CD8-positive, alpha-beta memory T cell (primary cell): ENCODE data around the gene MACROD2. TPM values are rescaled to one million over a fixed set of nuclear protein-coding genes. Genes with fewer than 3 reads are reported as not detected.

Experiments
- CTCF ChIA-PET: fragments of 350-600 bp; sonication (Branson Sonifier 250); formaldehyde crosslinking; loops from one replicate; lab custom pipeline; 2021; ENCODE audit warnings: antibody characterized with exemption; lab: Charles Lee
- POLR2A ChIA-PET: fragments of 350-600 bp; sonication (Branson Sonifier 250); formaldehyde crosslinking; loops from one replicate; lab custom pipeline; 2021; ENCODE audit warnings: antibody characterized with exemption; lab: Charles Lee
- DNase-seq, 5 donors: peaks; one replicate each; pipeline versions ENCODE4 v3.0.0 to v3.0.0-alpha.2; 2020 to 2022; ENCODE audit warnings: mixed read lengths in 1 of 5
- H3K27ac ChIP-seq: one replicate; pipeline ENCODE4 v1.7.0; 2013; ENCODE audit warnings: low read depth, mild to moderate bottlenecking, low read length, moderate library complexity
- H3K27me3 ChIP-seq: 2 replicates; pipeline ENCODE4 v1.7.0; 2013; ENCODE audit warnings: low read length, mild to moderate bottlenecking; ENCODE audit not compliant: insufficient read depth, poor library complexity, severe bottlenecking
- H3K36me3 ChIP-seq: 2 replicates; pipeline ENCODE4 v1.7.0; 2013; ENCODE audit warnings: mild to moderate bottlenecking, low read length, moderate library complexity; ENCODE audit not compliant: insufficient read depth
- H3K4me1 ChIP-seq: 2 replicates; pipeline ENCODE4 v1.7.0; 2013; ENCODE audit warnings: mild to moderate bottlenecking, low read length, moderate library complexity; ENCODE audit not compliant: insufficient read depth
- H3K4me3 ChIP-seq: 2 replicates; pipeline ENCODE4 v1.7.0; 2013; ENCODE audit warnings: mild to moderate bottlenecking, low read length
- H3K9me3 ChIP-seq: 2 replicates; pipeline ENCODE4 v1.7.0; 2013; ENCODE audit warnings: mild to moderate bottlenecking, low read length
- H3K27ac Mint-ChIP-seq, 8 donors: one replicate each; pipeline ENCODE4 v1.8.0; 2020 to 2021; ENCODE audit warnings: mixed read lengths in 8 of 8, mild to moderate bottlenecking in 6 of 8, inconsistent platforms in 3 of 8, moderate library complexity in 3 of 8
- H3K27me3 Mint-ChIP-seq, 2 donors: one replicate each; pipeline ENCODE4 v1.8.0; 2020 to 2021; ENCODE audit warnings: mixed read lengths in 2 of 2, mild to moderate bottlenecking in 1 of 2, moderate library complexity in 1 of 2
- H3K36me3 Mint-ChIP-seq, 3 donors: one replicate each; pipeline ENCODE4 v1.8.0; 2020 to 2021; ENCODE audit warnings: mixed read lengths in 3 of 3, inconsistent platforms in 1 of 3, mild to moderate bottlenecking in 1 of 3
- H3K4me1 Mint-ChIP-seq, 3 donors: one replicate each; pipeline ENCODE4 v1.8.0; 2020 to 2021; ENCODE audit warnings: mixed read lengths in 3 of 3, inconsistent platforms in 1 of 3, mild to moderate bottlenecking in 1 of 3
- H3K4me3 Mint-ChIP-seq, 7 donors: one replicate each; pipeline ENCODE4 v1.8.0; 2020 to 2021; ENCODE audit warnings: mixed read lengths in 7 of 7, mild to moderate bottlenecking in 6 of 7, moderate library complexity in 4 of 7, inconsistent platforms in 2 of 7
- H3K9me3 Mint-ChIP-seq, 5 donors: one replicate each; pipeline ENCODE4 v1.8.0; 2020 to 2022; ENCODE audit warnings: mixed read lengths in 5 of 5, mild to moderate bottlenecking in 3 of 5, moderate library complexity in 2 of 5, inconsistent platforms in 1 of 5
- polyA plus RNA-seq: library from polyadenylated mRNA; unstranded; fragments of 300-500 nt; fragmentation: Illumina TruSeq; gene quantifications from one replicate; pipeline ENCODE4 v1.2.3, GENCODE V29; 2021
- total RNA-seq, 2 experiments: library from RNA; stranded (reverse); gene quantifications; one replicate each; pipeline ENCODE4 v1.2.3, GENCODE V29; 2021

MACROD2 gene
- total and polyA plus RNA-seq, 3 experiments from 2014 or later: not detected

DNA sequence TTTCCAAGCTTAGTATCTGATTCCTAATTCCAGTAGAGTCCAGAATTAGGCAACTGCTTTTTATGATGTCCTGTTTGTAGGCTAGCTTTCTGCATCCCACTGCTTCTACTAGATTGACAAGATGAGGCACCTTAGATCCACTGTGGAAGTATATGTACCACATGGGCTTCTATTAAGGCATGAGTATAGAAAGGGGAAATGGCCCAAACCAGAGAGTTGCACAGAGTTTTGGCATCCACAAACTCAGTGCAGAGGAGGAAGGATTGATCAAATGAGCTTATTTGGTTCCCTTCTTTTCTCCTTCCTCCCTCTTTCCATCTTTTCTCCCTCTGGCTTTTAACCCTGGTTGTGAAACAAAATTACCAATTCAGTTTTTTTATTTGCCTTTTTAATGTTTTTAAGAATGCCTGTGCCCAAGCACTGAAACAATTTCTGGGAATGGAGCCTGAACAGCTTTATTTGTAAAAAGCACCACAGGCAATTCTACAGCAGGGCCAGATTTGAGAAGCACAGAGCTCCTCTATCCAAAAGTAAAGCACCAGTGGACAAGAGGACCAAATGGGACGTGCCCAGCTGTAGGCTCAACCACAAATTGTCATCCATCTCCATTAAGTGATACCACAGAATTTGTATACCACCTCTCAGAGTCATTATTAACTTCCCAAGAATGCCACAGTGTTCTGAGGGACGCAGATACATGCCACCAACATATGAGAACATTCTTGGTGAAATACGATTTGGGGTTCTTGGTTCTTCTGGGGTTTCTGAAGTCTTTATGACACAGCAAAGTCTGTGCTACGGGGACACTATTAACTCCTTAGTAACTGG, 1608.9 kb downstream of the MACROD2 start:
- Mint-ChIP-seq H3K27ac (no peak overlapping the region), H3K4me1 (no peaks in the 10 kb centered on the region), H3K9me3 (peaks cover 2 to 26% (median 8%) of the 10 kb centered on the region in 5 donors), H3K27me3 (no peaks in the 10 kb centered on the region), H3K4me3 (no peak overlapping the region), H3K36me3 (no peaks in the 10 kb centered on the region)
- DNase-seq: no peak
- no peaks in the 10 kb centered on the region for H3K4me1 ChIP-seq
- H3K9me3 ChIP-seq: no peaks in the 10 kb centered on the region
- no peak overlapping the region for H3K27ac ChIP-seq
- POLR2A ChIA-PET: no interaction called here
- H3K27me3 ChIP-seq: no peaks in the 10 kb centered on the region
- no peak overlapping the region for H3K4me3 ChIP-seq
- H3K36me3 ChIP-seq: no peaks in the 10 kb centered on the region
- CTCF ChIA-PET: no interaction called here

DNA sequence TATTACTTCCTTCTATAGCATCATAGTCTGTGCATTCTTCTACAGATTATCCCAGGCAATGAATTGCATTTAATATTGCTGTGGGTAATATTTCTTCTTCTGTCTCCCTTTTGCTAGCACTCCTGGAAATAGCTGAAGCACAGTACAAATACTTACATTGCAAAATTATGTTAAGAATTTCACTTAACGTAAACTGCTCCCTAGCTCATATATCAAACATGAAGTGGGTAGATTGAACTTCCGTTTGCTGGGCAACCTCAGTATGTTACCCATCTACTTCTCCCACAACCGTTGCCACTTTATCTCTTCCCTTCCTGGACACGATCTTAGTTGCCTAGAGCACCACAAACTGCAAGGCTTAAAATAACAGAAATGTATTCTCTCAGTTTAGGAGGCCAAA, 1614.6 kb downstream of the MACROD2 start:
- H3K27me3 Mint-ChIP-seq: no peaks in the 10 kb centered on the region
- Histone ChIP-seq H3K27ac (no peak overlapping the region), H3K9me3 (no peaks in the 10 kb centered on the region), H3K4me1 (no peaks in the 10 kb centered on the region), H3K27me3 (no peaks in the 10 kb centered on the region), H3K4me3 (no peak overlapping the region), H3K36me3 (no peaks in the 10 kb centered on the region)
- no peak for DNase-seq
- CTCF ChIA-PET: no interaction called here
- no peaks in the 10 kb centered on the region for H3K36me3 Mint-ChIP-seq
- H3K4me1 Mint-ChIP-seq: no peaks in the 10 kb centered on the region
- H3K27ac Mint-ChIP-seq: no peak overlapping the region
- H3K9me3 Mint-ChIP-seq: peaks cover 2 to 8% (median 7%) of the 10 kb centered on the region in 5 donors
- POLR2A ChIA-PET: no interaction called here
- no peak overlapping the region for H3K4me3 Mint-ChIP-seq

DNA sequence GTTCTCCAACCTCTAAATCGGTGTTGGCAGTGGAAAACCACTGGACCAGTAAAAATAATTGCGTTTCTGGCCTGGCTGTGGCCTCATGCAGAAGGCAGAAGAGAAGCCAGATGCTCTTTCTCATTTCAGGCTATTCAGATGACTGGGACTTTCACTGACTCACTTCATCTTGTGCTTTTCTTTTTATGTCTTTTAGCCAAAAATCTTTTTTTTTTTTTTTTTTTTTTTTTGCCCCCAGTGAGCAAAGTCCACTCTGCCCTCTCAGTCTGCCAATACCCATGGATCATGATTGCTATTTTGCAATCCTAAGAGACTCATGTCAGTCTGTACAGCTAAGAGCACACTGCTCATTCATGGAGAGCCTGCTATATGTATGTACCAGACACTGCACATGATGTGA, 1615.5 kb downstream of the MACROD2 start:
- Mint-ChIP-seq H3K4me3 (no peak overlapping the region), H3K27ac (no peak overlapping the region), H3K27me3 (no peaks in the 10 kb centered on the region), H3K9me3 (peaks cover 2 to 8% (median 4%) of the 10 kb centered on the region in 5 donors), H3K36me3 (no peaks in the 10 kb centered on the region), H3K4me1 (no peaks in the 10 kb centered on the region)
- H3K4me3 ChIP-seq: no peak overlapping the region
- H3K9me3 ChIP-seq: no peaks in the 10 kb centered on the region
- H3K36me3 ChIP-seq: no peaks in the 10 kb centered on the region
- ChIA-PET CTCF (no interaction called here), POLR2A (no interaction called here)
- no peaks in the 10 kb centered on the region for H3K4me1 ChIP-seq
- DNase-seq: no peak
- no peaks in the 10 kb centered on the region for H3K27me3 ChIP-seq
- no peak overlapping the region for H3K27ac ChIP-seq

DNA sequence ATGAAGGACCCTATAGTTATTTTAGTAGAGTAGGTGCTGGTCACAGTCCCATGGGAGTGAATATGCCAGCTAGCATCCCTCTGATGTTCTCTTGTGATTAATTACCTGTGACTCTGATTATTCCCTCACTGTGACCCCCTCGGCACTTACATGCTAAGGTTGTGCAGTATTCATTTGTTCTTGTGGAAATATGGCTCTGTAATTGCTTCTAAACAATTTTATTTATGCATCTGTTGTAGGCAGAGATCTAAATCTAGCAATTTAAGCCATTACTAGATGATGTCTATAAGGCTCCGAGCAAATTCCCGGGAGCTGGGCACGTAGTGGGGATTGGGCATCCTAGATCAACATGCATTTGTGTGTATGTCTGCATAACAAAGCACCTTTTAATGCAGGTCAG, 1616.2 kb downstream of the MACROD2 start:
- CTCF ChIA-PET: no interaction called here

DNA sequence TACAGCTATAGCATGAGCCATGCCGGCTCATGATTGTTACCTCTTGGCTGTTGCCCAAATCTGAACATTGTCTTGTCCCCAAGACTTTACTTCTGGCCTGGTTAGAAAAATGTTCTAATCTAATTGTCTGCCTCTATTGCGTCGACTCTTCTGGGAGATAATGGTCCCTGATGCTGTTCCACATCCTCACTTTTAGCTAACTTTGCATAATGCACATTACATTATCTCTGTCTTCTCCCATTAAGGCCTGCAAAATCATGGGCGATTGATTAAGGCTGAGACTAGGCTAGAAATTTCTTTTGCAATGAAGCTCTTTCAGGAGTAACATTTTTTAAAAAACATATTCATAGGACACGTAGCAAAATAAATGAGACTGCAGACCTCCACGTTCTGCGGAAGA, 1616.9 kb downstream of the MACROD2 start:
- H3K27ac ChIP-seq: no peak overlapping the region
- H3K27me3 Mint-ChIP-seq: no peaks in the 10 kb centered on the region
- H3K27ac Mint-ChIP-seq: no peak overlapping the region
- H3K36me3 Mint-ChIP-seq: no peaks in the 10 kb centered on the region
- H3K27me3 ChIP-seq: no peaks in the 10 kb centered on the region
- H3K4me1 ChIP-seq: no peaks in the 10 kb centered on the region
- no peaks in the 10 kb centered on the region for H3K9me3 ChIP-seq
- ChIA-PET POLR2A (no interaction called here), CTCF (no interaction called here)
- H3K4me3 ChIP-seq: no peak overlapping the region
- H3K4me1 Mint-ChIP-seq: no peaks in the 10 kb centered on the region
- DNase-seq: no peak
- H3K4me3 Mint-ChIP-seq: no peak overlapping the region
- H3K9me3 Mint-ChIP-seq: peaks cover 0 to 13% (median 4%) of the 10 kb centered on the region in 5 donors
- H3K36me3 ChIP-seq: no peaks in the 10 kb centered on the region

More for the DNA sequence above, 1616.2 kb downstream of the MACROD2 start:
- H3K4me1 ChIP-seq: no peaks in the 10 kb centered on the region
- no peaks in the 10 kb centered on the region for H3K27me3 Mint-ChIP-seq
- POLR2A ChIA-PET: no interaction called here
- no peak overlapping the region for H3K4me3 Mint-ChIP-seq
- no peaks in the 10 kb centered on the region for H3K9me3 ChIP-seq
- H3K4me3 ChIP-seq: no peak overlapping the region
- no peaks in the 10 kb centered on the region for H3K36me3 Mint-ChIP-seq
- H3K4me1 Mint-ChIP-seq: no peaks in the 10 kb centered on the region
- peaks cover 0 to 10% (median 4%) of the 10 kb centered on the region in 5 donors for H3K9me3 Mint-ChIP-seq
- H3K27ac Mint-ChIP-seq: no peak overlapping the region
- no peak overlapping the region for H3K27ac ChIP-seq
- no peaks in the 10 kb centered on the region for H3K36me3 ChIP-seq
- no peaks in the 10 kb centered on the region for H3K27me3 ChIP-seq
- no peak for DNase-seq

DNA sequence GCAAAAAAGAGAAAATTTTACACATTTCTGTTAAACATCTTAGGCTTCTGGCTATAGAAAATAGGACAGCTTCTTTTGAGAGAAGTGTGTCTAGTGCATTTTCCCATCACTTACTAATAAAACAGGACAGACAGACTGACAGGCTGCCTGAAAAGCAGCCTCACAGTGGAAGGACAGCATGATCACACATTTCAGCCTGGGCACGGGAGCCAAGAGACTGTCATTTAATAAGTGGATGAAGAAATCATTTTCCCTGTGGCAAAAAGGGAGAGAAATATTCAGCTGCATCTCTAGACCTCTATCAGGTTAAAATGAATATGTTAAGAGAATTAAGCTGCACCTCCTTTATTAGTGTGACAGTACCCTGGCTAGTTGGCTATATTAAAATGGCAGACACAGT, 1617.5 kb downstream of the MACROD2 start:
- Histone ChIP-seq H3K4me3 (no peak overlapping the region), H3K4me1 (no peaks in the 10 kb centered on the region), H3K27ac (no peak overlapping the region), H3K9me3 (no peaks in the 10 kb centered on the region), H3K27me3 (no peaks in the 10 kb centered on the region), H3K36me3 (no peaks in the 10 kb centered on the region)
- no peaks in the 10 kb centered on the region for H3K4me1 Mint-ChIP-seq
- peaks cover 3 to 18% (median 5%) of the 10 kb centered on the region in 5 donors for H3K9me3 Mint-ChIP-seq
- no peaks in the 10 kb centered on the region for H3K27me3 Mint-ChIP-seq
- no peak for DNase-seq
- no peaks in the 10 kb centered on the region for H3K36me3 Mint-ChIP-seq
- ChIA-PET POLR2A (no interaction called here), CTCF (no interaction called here)
- no peak overlapping the region for H3K27ac Mint-ChIP-seq
- no peak overlapping the region for H3K4me3 Mint-ChIP-seq

DNA sequence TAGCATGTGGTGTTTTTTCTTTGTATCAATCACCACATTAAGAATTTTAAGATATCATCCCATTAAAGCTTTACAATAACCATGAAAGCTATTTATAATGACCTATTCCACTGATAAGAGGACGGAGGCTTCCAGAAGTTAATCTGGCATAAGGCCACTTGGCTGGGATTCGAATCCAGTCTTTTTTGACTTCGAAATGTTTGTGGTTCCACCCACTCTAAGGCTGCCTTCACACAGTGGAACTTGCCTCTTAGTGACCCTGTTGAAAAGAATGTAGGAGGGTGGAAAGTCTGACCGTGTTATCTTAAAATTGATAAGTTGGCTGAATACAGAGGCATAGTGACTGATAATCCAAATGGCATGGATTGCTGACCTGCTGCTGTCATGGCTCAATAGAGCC, 1618.2 kb downstream of the MACROD2 start:
- H3K4me3 Mint-ChIP-seq: no peak overlapping the region
- POLR2A ChIA-PET: no interaction called here

DNA sequence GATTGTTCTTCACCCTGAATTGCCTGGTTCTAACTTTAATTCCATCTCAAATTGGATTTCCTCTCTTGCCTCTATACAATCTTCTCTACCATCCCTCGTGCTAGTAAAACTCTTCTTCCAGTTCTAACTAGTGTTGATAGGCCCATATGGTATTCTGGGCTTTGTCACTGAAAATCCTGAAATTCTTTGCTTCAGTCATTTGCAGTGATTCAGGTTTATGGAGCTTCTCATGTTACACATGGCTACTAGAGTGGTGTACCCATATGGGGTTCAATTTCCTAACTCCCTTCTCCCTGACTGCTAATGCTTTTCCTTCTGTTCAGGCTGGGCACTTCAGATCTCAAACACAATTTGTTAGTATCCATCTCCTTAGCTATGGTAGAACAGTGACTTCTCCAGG, 1621.3 kb downstream of the MACROD2 start:
- Histone ChIP-seq H3K36me3 (no peaks in the 10 kb centered on the region), H3K9me3 (no peaks in the 10 kb centered on the region), H3K4me3 (no peak overlapping the region), H3K27ac (no peak overlapping the region), H3K4me1 (no peaks in the 10 kb centered on the region), H3K27me3 (no peaks in the 10 kb centered on the region)
- Mint-ChIP-seq H3K27ac (no peak overlapping the region), H3K36me3 (no peaks in the 10 kb centered on the region), H3K9me3 (peaks cover 2 to 16% (median 7%) of the 10 kb centered on the region in 5 donors), H3K4me3 (no peak overlapping the region), H3K4me1 (no peaks in the 10 kb centered on the region), H3K27me3 (no peaks in the 10 kb centered on the region)
- ChIA-PET CTCF (no interaction called here), POLR2A (no interaction called here)
- no peak for DNase-seq

More for the DNA sequence above, 1618.2 kb downstream of the MACROD2 start:
- no peaks in the 10 kb centered on the region for H3K4me1 Mint-ChIP-seq
- no peaks in the 10 kb centered on the region for H3K27me3 Mint-ChIP-seq
- no peak overlapping the region for H3K27ac Mint-ChIP-seq
- DNase-seq: no peak
- peaks cover 2 to 14% (median 6%) of the 10 kb centered on the region in 5 donors for H3K9me3 Mint-ChIP-seq
- Histone ChIP-seq H3K9me3 (no peaks in the 10 kb centered on the region), H3K27me3 (no peaks in the 10 kb centered on the region), H3K4me1 (no peaks in the 10 kb centered on the region), H3K4me3 (no peak overlapping the region), H3K36me3 (no peaks in the 10 kb centered on the region), H3K27ac (no peak overlapping the region)
- CTCF ChIA-PET: no interaction called here
- H3K36me3 Mint-ChIP-seq: no peaks in the 10 kb centered on the region
